Measurements from ENCODE around the gene PTGS1.
"Not testable (repeated sequence)": the region's sequence is repeated elsewhere in the genome, so short reads cannot be mapped to it uniquely, and the experiment has no call there.

The PTGS1 gene

GRCh38 chr9:122347348-122348287 is 23.2 kb upstream of the PTGS1 start:
- no peak for DNase-seq

- peak; percentile 82 for DNase-seq
Observed at GRCh38 chr9:122348288-122348777, 22.5 kb upstream of the PTGS1 start.

DNA sequence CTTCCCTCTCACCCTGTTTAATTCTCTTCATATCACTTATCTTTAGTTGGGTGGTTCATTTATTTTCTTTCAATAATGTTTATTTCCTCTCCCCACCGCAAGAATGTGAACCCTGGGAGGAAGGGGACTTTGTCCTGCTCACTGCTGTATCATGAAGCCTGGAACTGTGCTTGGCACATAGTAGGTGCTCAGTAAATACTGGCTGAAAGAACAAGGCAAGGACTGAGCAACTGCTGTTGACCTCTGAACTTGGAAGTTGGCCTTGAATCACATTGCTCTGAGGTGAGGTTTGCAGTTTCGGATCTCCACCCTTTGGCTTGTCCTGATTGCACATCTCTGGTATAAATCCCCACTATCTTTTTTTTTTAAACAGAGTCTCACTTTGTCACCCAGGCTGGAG is 22.0 kb upstream of the PTGS1 start:
- DNase-seq = no peak

- DNase-seq = no peak
Observed at GRCh38 chr9:122349201-122349600, 21.6 kb upstream of the PTGS1 start.

DNA sequence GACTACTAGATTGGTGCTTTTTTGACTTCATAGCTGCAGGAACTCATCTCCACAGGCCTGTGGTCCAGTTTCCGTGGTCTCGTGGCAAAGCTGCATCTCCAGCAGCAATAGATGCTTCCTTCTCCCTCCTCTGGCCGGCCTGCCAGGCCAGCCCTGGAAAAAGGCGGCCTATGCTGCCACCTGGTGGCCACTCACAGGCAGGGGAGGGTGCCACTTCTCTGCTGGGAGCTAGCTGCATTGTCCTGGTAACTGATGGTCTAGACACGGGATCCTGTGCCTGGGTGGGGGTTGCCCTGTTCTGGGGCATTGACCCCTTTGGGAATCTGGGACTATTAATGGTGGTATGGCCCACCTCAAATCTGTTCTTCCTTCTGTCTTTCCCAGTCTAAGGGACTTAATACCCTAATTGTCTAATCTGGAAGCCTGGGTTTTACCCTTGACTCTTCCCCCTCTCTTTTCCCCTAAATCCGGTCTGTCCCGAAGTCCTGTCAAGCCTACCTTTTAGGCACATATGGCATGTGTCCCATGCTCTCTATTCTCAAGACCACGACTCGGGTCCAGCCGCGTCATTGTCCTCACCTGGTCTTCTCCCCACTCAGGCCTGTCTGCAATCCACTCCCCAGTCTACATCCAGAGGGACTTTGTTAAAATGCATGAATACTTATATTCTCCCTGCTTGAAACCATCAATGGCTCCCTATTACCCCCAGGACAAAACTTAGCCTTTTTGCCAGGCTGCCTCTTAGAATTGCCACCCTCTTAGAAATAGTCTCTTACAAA is 20.1 kb upstream of the PTGS1 start:
- DNase-seq = peak; percentile 65

DNA sequence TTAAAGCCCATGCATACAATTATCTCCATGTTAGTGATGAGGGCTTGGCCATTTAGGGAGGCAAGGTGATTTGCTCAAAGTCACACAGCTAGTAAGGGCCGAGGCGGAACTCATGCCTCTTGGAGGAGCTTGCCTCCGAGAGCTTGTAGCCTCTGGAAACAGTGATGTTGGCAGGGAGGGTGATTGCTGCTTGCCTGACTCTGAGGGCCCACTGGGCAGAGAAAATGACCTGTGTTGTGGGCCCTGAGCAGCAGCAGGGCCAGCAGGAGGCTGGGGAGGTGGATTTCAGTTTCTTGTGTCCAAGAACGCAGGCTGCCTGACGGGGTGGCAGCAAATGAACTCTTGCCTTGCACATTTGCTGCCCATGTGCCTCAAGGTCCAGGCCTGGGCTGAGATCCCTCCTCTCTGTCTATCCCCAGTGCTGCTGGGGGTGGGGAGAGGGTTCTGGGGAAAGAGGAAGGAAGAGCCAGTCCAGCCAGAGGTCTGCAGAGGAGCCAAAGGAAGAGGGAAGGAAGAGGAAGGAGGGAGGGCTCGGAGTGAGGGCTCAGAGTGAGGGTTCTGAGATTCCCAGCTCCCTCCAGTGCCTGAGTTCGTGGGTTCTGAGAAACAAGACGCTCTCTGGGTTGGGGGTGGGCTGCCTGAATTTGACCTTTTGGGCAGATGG is 16.2 kb upstream of the PTGS1 start:
- peak; percentile 36 for DNase-seq

DNA sequence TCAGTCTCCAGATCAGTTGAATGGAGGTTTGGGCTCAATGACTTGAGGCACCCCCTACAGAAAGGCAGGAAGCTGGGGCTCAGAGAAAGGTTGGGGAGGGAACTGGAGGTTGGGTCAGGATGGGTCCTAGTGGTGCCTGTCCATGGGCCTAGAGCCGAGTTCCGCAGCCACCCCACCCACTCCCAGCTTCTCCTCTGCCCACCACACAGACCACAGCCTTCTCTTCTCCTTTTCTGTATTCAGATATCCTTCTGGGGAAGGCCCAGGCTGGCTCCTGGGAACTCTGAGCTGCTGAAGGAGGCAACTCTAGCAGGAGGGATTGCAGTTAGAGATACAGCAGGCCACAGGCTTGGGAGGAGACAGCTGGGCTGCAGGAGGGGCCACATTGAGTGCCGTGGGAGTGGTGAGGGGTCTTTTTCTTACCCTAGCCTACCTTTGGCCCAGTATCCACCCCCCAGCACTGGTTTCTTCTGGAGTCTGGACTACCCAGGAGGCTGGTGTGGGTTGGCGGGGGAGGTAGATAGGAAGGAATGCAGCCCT is 15.4 kb upstream of the PTGS1 start:
- no peak for DNase-seq

- DNase-seq = no peak
Observed at GRCh38 chr9:122356627-122357026, 14.2 kb upstream of the PTGS1 start.

- no peak for DNase-seq
Observed at GRCh38 chr9:122360891-122361290, 9.9 kb upstream of the PTGS1 start.

GRCh38 chr9:122363131-122363530 is 7.7 kb upstream of the PTGS1 start:
- not testable (repeated sequence) for DNase-seq

DNA sequence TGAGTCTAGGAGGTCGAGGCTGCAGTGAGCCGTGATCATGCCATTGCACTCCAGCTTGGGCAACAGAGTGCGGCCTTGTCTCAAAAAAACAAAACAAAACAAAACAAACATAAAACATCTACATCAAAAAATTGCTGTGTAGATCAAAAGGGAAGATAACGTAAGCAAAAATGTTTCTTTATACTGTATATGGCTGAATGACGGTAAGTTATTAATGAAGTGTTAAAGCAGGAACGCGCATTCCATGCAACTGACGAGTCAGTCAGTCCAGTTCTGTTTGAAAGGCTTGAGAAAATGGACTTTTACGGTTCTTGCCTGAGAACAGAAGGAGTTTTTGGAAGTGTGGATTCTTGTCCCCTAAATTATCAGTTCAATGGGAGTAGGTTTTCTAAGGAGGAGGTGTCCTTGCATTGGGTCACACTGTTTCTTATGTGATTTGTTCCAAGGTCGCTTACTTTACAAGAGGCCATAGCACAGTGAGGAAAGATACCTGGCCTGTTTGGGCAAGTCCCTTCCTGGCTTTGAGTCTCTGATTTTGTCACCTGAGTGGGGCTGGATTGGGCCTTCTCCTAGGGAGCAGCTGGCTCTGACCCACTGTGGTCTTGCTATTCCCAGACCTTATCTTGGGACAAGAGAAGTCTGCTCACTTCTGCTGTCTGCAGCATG is 6.6 kb upstream of the PTGS1 start:
- no peak for DNase-seq

DNA sequence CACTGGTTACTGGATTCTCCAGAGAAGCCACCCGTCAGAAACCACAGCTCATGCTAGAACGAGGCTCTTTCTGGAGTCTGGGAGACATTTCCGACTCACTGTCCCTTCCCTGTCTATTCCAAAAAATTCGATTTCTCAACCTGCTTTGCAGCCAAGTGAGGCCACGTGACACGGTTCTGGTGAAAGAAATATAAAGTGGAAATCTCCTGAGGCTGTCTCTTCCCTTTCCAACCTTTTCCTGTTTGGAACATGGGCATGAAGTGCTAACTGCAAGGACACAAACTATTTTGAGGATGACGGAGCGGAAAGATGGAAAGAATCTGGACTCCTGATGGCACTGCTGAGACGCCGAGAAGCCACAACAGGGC is 6.1 kb upstream of the PTGS1 start:
- no peak for DNase-seq

GRCh38 chr9:122366074-122366660 is 4.7 kb upstream of the PTGS1 start:
- DNase-seq = no peak

DNA sequence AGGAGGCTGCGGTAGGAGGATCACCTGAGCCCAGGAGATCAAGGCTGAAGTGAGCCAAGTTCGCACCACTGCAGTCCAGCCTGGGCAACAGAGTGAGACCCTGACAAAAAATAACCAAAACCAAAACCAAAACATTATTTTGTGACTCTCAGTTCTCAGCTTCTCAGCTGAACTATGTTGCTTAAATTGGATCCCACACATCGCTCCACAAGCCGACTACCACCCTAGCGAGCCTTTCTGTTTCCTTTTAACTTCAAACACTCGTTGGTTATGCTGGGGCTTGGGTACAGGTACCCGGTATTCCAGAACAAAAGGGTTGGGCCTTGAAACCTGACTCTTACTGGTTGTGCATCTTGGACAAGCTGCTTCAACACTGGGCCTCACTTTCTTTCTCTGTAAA is 3.8 kb upstream of the PTGS1 start:
- no peak for DNase-seq

DNA sequence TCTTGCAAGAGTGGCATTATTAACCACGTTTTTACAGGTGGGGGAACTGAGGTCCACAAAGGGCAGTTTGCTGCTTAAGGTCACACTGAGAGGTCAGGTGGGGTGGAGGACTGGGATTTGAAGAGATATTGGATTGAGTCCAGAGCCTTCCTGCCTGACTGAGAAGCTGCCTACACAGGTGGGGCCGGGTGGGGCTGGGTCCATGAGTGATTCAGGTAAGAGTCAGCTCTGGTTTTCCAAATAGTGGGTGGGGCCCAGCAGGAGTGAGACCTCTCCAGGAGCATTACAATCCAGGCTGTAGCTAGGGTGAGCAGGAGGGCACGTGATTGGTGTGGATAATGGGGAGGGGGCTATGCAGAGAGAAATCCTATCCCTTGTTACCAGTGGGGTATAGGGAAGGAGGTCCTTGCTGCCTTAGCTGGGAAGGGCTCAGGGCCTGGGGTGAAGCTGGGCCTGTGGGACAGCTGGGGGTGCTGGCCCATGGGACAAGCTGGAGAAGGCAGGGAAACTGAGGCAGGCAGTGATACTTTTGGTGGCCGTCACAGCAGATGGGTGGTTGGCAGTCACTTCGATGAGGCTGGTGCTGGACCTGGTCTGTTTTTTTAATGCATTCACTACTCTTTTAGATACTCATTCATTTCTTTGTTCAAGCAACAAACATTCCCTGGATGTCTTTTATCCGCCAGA is 2.9 kb upstream of the PTGS1 start:
- DNase-seq = no peak

DNA sequence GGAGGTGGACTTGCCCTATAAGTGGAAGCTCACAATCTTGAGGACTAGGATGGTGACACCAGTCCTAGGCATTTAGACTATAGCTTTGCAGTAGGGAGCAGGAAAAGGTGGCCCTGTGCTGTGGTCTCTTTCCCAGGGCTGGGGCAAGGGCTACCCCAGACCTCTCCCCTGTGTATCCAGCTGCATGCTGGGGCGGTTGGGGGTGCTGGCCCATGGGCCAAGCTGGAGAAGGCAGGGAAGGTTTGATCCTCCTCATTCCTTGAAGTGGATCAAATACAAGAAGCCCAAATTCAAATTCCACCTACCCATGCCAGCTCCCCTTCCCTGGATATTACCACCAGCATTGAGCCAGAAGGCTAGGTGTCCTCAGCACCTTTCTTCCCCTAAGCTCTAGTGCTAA is 2.2 kb upstream of the PTGS1 start:
- no peak for DNase-seq

DNA sequence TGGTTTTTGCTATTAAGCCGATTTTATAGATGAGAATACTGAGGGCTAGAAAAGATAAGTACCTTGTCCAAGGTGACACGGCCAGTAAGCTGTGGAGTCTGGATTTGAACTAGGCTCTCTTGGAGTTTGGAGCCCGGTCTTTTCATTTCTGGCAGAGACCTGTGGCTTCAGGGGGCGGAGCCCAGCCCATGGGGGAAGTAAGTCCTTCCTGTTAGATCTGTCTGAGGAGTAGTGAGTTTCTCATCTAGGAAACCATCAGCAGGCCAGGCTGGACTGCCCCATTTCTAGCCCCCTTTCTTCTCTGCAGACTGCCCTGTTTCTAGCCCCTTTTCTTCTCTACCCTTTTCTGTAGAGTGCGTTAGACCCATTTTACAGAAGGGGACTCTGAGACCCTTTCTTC is 521 bp upstream of the PTGS1 start:
- DNase-seq = peak; percentile 51

DNA sequence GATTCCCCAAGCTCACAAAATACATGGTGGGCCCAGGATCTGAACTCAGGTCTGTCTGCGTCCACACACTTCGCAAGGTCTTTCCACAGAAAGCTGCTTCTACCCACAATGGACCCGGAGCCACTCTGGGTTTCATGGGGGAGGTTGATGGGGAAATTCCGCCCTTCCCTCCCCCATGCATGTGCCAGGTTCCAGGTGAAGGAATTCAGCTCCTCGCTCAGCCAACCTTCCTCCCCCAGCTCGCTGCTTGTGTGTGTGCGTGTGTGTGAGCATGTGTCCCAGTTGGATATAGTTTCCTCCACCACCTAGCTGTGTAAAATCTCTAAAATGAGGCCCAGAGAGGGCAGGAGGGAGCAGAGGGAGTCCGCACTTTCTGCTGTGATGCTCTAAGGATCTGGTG is 1.0 kb downstream of the PTGS1 start:
- no peak for DNase-seq

GRCh38 chr9:122372856-122373845 is 2.3 kb downstream of the PTGS1 start:
- no peak for DNase-seq

- no peak for DNase-seq
Observed at GRCh38 chr9:122374885-122375420, 4.1 kb downstream of the PTGS1 start.

Measured in GDM1 (cell line).